ENCODE measurements around the gene HSF5. TPM values are rescaled to one million over a fixed set of nuclear protein-coding genes. Genes with fewer than 3 reads are reported as not detected.
"Not testable (repeated sequence)": the region's sequence is repeated elsewhere in the genome, so short reads cannot be mapped to it uniquely, and the experiment has no call there.

Gene HSF5
- total RNA-seq, 1 donor from 2014 or later, result 0.32 TPM

- intact Hi-C loops (cut with DNase I), result no loop called here
- no peak for TF ChIP-seq CTCF (IDR thresholded peaks at IDR 0.05)
- Histone ChIP-seq H3K27me3 (ENCODE audit: low read depth) (no peaks in the 10 kb centered on the region), H3K4me1 (no peaks in the 10 kb centered on the region), H3K27ac (no peak overlapping the region), H3K4me3 (no peak overlapping the region), H3K9me3 (no peaks in the 10 kb centered on the region), H3K36me3 (peaks cover 60% of the 10 kb centered on the region)
- DNase-seq (no peak), ATAC-seq (no peak)
Observed at GRCh38 chr17:58488428-58488890, 251 bp upstream of the HSF5 start.

DNA sequence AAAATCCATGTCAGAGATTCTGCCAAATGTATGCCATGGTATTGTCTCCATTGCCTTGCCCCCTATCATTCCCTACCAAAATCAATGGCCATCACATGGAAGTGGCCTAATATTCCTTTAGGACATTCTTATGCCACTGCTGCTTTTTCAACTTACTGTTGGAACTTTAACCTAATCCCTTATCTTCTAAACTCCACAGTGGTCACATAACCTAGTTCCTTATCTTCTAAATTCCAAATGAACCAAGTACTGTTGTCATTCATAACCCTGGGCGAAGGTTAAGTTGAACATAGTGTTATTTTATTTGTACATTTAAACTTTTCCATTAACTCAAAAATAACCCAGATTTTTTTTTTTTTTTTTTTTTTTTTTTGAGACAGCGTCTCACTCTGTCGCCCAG lies 3.6 kb downstream of the HSF5 start:
- H3K27ac ChIP-seq, result no peak overlapping the region
- no peaks in the 10 kb centered on the region for H3K9me3 ChIP-seq
- no peak for ATAC-seq
- DNase-seq, result no peak
- no peak overlapping the region for H3K4me3 ChIP-seq
- peaks cover 21% of the 10 kb centered on the region for H3K36me3 ChIP-seq
- H3K4me1 ChIP-seq, result no peaks in the 10 kb centered on the region
- H3K27me3 ChIP-seq (ENCODE audit: low read depth), result no peaks in the 10 kb centered on the region
- intact Hi-C loops (cut with DNase I), result no loop called here
- TF ChIP-seq CTCF (IDR thresholded peaks at IDR 0.05), result no peak

DNA sequence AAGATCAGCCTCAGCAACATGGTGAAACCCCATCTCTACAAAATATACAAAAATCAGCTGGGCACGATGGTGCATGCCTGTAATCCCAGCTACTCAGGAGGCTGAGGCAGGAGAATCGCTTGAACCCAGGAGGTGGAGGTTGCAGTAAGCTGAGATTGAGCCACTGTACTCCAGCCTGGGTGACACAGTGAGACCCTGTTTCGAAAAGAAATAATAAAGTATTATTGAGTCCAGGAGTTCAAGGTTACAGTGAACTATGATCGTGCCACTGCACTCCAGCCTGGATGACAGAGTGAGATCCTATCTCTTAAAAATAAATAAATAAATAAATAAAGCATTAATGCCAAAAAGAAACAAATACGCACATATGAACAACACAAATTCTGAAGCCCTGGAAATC lies 6.4 kb downstream of the HSF5 start:
- not testable (repeated sequence) for H3K9me3 ChIP-seq

GRCh38 chr17:58480090-58480489 lies 8.1 kb downstream of the HSF5 start:
- Histone ChIP-seq H3K4me1 (no peaks in the 10 kb centered on the region), H3K27me3 (ENCODE audit: low read depth) (no peaks in the 10 kb centered on the region), H3K27ac (no peak overlapping the region), H3K4me3 (no peak overlapping the region), H3K36me3 (no peaks in the 10 kb centered on the region), H3K9me3 (no peaks in the 10 kb centered on the region)
- no peak for ATAC-seq
- intact Hi-C loops (cut with DNase I), result no loop called here
- TF ChIP-seq CTCF (IDR thresholded peaks at IDR 0.05), result no peak
- no peak for DNase-seq

More for the DNA sequence above, 6.4 kb downstream of the HSF5 start:
- H3K4me3 ChIP-seq; H3K27me3 ChIP-seq (ENCODE audit: low read depth); ATAC-seq; intact Hi-C loops (cut with DNase I); H3K36me3 ChIP-seq; H3K4me1 ChIP-seq; H3K27ac ChIP-seq; DNase-seq: not testable (repeated sequence)

DNA sequence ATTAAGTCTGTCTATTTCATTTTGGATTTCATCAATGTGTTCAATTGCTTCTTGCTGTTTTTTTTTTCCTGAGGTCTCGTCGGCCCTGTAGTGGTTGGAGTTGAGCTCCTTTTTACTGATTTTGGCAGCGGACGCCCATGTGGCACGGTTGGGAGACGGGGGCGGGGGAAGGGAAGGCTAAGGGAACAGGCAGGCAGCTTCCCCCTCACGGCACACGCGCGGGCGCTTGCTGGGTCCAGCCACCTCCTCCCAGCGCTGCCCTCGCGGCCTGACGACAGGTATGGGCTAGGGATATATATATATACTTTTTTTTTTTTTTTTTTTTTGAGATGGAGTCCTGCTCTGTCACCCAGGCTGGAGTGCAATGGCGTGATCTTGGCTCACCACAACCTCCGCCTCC lies 11.4 kb downstream of the HSF5 start:
- Histone ChIP-seq H3K27me3 (ENCODE audit: low read depth) (no peaks in the 10 kb centered on the region), H3K9me3 (no peaks in the 10 kb centered on the region), H3K4me3 (no peak overlapping the region), H3K4me1 (no peaks in the 10 kb centered on the region), H3K36me3 (no peaks in the 10 kb centered on the region), H3K27ac (no peak overlapping the region)
- intact Hi-C loops (cut with DNase I), result no loop called here
- no peak for TF ChIP-seq CTCF (IDR thresholded peaks at IDR 0.05)
- ATAC-seq, result no peak
- no peak for DNase-seq

DNA sequence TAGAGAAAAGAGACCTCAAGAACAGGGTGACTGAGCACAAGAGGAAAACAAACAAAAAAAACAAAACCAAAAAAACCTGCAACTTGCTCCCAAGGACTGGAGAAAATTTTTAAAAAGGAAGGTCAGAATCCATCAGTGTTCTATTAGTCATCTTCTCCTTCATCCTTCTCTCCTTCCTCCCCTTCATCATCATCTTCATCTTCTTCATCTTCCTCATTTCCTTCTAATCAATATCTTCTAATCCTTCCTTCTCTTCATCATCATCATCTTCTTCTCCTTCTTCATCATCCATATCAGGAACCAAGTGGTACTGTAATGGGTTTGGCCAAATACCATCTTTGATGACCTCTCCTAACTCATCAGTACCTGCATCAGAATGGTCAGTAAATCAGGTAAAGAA lies 12.2 kb downstream of the HSF5 start:
- no peak for ATAC-seq
- TF ChIP-seq CTCF (IDR thresholded peaks at IDR 0.05), result no peak
- H3K4me1 ChIP-seq, result no peaks in the 10 kb centered on the region
- DNase-seq, result no peak
- intact Hi-C loops (cut with DNase I), result no loop called here
- H3K36me3 ChIP-seq, result no peaks in the 10 kb centered on the region
- H3K27ac ChIP-seq, result no peak overlapping the region
- no peak overlapping the region for H3K4me3 ChIP-seq
- no peaks in the 10 kb centered on the region for H3K9me3 ChIP-seq
- H3K27me3 ChIP-seq (ENCODE audit: low read depth), result no peaks in the 10 kb centered on the region
